Heart left ventricle (tissue), 16 donors: Measurements from ENCODE around the gene TOX2. TPM values are rescaled to one million over a fixed set of nuclear protein-coding genes. Genes with fewer than 3 reads are reported as not detected.
A peak's percentile ranks its signal among the peaks of the same experiment; 100 is the strongest.

ENCODE experiments used
- ATAC-seq, 4 donors: fragments of 200-7000 bp; cut with Tn5 transposase; one replicate each; pipeline ENCODE4 v1.9.1; 2020 to 2022; ENCODE audit warnings: moderate library complexity in 4 of 4, mild to moderate bottlenecking in 3 of 4, moderate number of reproducible peaks in 1 of 4
- DNase-seq, 5 donors: peaks; one replicate each; pipeline ENCODE4 v3.0.0-alpha.2; 2020
- H3K27ac ChIP-seq, 12 donors: fragments of 200-600 bp; sonication (generic) in 4 of 12; one replicate each; pipeline versions ENCODE4 v1.5.0 to v1.8.0; 2016 to 2022; ENCODE audit warnings: mild to moderate bottlenecking in 2 of 12
- H3K27me3 ChIP-seq, 9 donors: fragments of 200-600 bp; sonication (generic) in 2 of 9; one replicate each; pipeline versions ENCODE4 v1.5.1 to v1.8.0; 2016 to 2022; ENCODE audit warnings: mild to moderate bottlenecking in 3 of 9
- H3K36me3 ChIP-seq, 9 donors: fragments of 200-600 bp; sonication (generic) in 2 of 9; one replicate each; pipeline versions ENCODE4 v1.5.0 to v1.8.0; 2018 to 2022; ENCODE audit warnings: mild to moderate bottlenecking in 2 of 9
- H3K4me1 ChIP-seq, 12 donors: fragments of 200-600 bp; sonication (generic) in 4 of 12; one replicate each; pipeline versions ENCODE4 v1.5.0 to v1.8.0; 2016 to 2022; ENCODE audit warnings: mild to moderate bottlenecking in 3 of 12
- H3K4me3 ChIP-seq, 12 donors: fragments of 200-600 bp; sonication (generic) in 4 of 12; one replicate each; pipeline versions ENCODE4 v1.5.0 to v1.8.0; 2017 to 2022; ENCODE audit warnings: mild to moderate bottlenecking in 9 of 12, moderate library complexity in 4 of 12
- H3K9me3 ChIP-seq, 12 donors: fragments of 200-600 bp; sonication (generic) in 4 of 12; one replicate each; pipeline versions ENCODE4 v1.5.0 to v1.8.0; 2016 to 2022; ENCODE audit warnings: mild to moderate bottlenecking in 1 of 12
- POLR2A ChIP-seq, 2 donors: fragments of 450-650 bp; IDR thresholded peaks; one replicate each; pipeline ENCODE4 v1.6.1; 2017; ENCODE audit warnings: antibody characterized with exemption in 2 of 2, mild to moderate bottlenecking in 2 of 2, moderate library complexity in 2 of 2
- WGBS, 4 donors: extraction: QIAGEN DNeasy Blood & Tissue Kit in 2 of 4; methylation state at CpG; one replicate each; pipeline versions ENCODE4 v1.1.5 to v1.1.7; 2013 to 2018; 5-methylcytosine and 5-hydroxymethylcytosine counted together
- intact Hi-C, 10 donors: fragments of 100-400 bp; cut with DNase I; formaldehyde crosslinking; loops; one replicate each; pipeline versions ENCODE4 v1.11.1 to v1.14.2; 2022
- polyA plus RNA-seq, 2 donors: library from polyadenylated mRNA; stranded (reverse); fragments of 200-250 nt; gene quantifications; one replicate each; pipeline ENCODE4 v1.2.3, GENCODE V29; 2013
- total RNA-seq, 9 donors: library from RNA; depleted of rRNA in 2 of 9; stranded (reverse); fragments of >200 nt in 2 of 9; fragmentation: NEBNext Ultra II Directional in 3 of 9; extraction: Animal tissue kit (Norgen Biotek cat#: 25700) in 3 of 9; gene quantifications; one replicate each; pipeline versions ENCODE4 v1.1.0 to v1.2.4, GENCODE V29; 2016 to 2023
- TF ChIP-seq, protein P1 (sequence below), 12 donors: fragments of 200-600 bp; sonication (generic) in 4 of 12; IDR thresholded peaks; one replicate each; pipeline versions ENCODE4 v1.5.0 to v1.8.0; 2018 to 2022; ENCODE audit warnings: antibody characterized with exemption in 12 of 12, mild to moderate bottlenecking in 5 of 12
- donor health status: ischemic (EF 13 %, LVEDD 7.1; RV severe dilation, severe dysfunction).
- donor health status: healthy with polysubstance abuse.
- donor health status: DM: no; HTN: yes; CAD: no.
- donor health status: DM: no; HTN: no; CAD: no.
- donor health status: ischemic (EF 25% LVEDD 6.9; RV normal size, moderate dysfunction).
- donor health status: ischemic (EF 25% LVEDD 5.7; RV mildly dilated, moderate dysfunction).
- donor health status: healthy.
- donor health status: DM: yes; HTN: yes; CAD: no.
- donor health status: ischemic (EF 35%, LVEDD 5.7; RV mildly dilated, moderate dysfunction).
- donor health status: nonischemic (EF 11% LVEDD 7.7; RV severe dilation, severe dysfunction).
- donor health status: DM: yes; HTN: yes; CAD: no.
- donor health status: PGD.
- donor health status: ischemic (EF 29% LVEDD 5.4; RV normal size, mild dysfunction).
- donor health status: nonischemic (EF 23%, LVEDD 6.1; RV moderate dilation, normal function).

TOX2 gene
- total and polyA plus RNA-seq, 11 donors, result 0.53 to 3.0 (median 0.91) TPM

DNA sequence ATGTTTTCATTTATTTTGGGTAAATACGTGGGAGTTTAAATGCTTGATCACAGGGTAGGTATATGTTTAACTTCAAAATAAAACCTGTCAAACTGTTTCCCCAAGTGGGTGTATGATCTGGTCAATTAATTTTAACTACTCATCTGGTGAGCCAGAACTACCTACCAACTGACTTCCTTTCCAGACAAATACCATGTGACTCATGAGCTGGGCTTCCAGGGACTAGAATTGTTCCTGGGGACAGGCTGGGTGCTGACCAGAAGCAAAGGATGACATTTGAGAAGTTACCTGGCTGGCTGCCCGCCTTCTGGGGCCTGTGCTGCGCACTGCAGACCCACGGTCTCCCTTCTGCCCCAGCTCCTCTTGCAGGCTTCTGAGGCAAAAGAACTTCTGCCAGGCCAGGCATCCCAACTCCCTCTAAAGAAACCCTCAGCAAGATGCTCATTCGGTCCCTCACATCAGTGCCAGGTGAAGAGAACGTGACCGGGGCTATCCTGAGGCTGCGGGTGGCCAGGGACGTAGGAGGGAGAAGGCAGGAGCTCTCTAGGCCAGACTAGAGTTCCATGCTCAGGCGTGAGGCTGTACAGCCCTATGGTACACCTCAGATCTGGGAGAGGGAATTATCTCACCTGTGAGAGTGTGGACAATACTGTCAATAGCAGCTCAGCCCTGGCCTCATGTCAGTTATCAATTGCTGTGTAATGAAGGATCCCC is 168.7 kb downstream of the TOX2 start:
- 62 to 72% (median 64%) methylated on average over 6 to 10 of the region's 10 CpGs for WGBS, 4 donors
- intact Hi-C loops, result loop anchor here in 7 of 10 donors (5.0 to 10.0 kb wide), 5 partner anchors 239 to 639 kb away; no protein-coding TSS in a partner anchor
- Histone ChIP-seq H3K9me3 (no peaks in the 10 kb centered on the region), H3K36me3 (no peaks in the 10 kb centered on the region), H3K4me1 (peaks cover 0 to 19% (median 1%) of the 10 kb centered on the region in 12 donors), H3K27me3 (no peaks in the 10 kb centered on the region), H3K27ac (peak overlapping the region in 7 of 12 donors; percentile 10 to 69 (median 44)), H3K4me3 (no peak overlapping the region)
- DNase-seq, result peak; percentile 52 to 84 (median 73)
- ATAC-seq, result peak; percentile 71 to 87 (median 75)
- TF ChIP-seq POLR2A (IDR thresholded peaks at IDR 0.05), result no peak
- TF ChIP-seq, protein P1, sequence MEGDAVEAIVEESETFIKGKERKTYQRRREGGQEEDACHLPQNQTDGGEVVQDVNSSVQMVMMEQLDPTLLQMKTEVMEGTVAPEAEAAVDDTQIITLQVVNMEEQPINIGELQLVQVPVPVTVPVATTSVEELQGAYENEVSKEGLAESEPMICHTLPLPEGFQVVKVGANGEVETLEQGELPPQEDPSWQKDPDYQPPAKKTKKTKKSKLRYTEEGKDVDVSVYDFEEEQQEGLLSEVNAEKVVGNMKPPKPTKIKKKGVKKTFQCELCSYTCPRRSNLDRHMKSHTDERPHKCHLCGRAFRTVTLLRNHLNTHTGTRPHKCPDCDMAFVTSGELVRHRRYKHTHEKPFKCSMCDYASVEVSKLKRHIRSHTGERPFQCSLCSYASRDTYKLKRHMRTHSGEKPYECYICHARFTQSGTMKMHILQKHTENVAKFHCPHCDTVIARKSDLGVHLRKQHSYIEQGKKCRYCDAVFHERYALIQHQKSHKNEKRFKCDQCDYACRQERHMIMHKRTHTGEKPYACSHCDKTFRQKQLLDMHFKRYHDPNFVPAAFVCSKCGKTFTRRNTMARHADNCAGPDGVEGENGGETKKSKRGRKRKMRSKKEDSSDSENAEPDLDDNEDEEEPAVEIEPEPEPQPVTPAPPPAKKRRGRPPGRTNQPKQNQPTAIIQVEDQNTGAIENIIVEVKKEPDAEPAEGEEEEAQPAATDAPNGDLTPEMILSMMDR (IDR thresholded peaks at IDR 0.05), result no peak

DNA sequence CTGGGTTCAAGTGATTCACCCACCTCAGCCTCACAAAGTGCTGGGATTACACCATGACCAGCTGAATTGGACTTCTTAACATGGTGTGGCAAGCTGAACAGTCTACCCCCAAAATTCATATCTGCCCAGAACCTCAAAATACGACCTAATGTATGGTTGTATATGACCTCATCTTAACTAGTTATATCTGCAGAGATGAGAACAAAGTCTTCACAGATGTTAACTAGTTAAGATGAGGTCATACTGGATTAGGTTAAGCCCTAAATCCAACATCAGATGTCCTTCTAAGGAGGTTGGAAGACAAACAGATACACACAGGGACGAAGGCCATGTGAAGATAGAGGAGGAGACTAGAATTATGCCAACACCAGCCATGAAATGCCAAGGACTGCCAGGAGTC is 169.8 kb downstream of the TOX2 start:
- intact Hi-C loops, result loop anchor here in 7 of 10 donors (5.0 to 10.0 kb wide), 5 partner anchors 240 to 640 kb away; no protein-coding TSS in a partner anchor
- no peaks in the 10 kb centered on the region for H3K36me3 ChIP-seq
- peaks cover 0 to 19% (median 1%) of the 10 kb centered on the region in 12 donors for H3K4me1 ChIP-seq
- peaks cover 0 to 7% (median 0%) of the 10 kb centered on the region in 9 donors for H3K27me3 ChIP-seq
- H3K27ac ChIP-seq, result no peak overlapping the region
- no peaks in the 10 kb centered on the region for H3K9me3 ChIP-seq
- WGBS, 4 donors, result 50 to 74% (median 64%) methylated on average over 2 of the region's 2 CpGs
- H3K4me3 ChIP-seq, result no peak overlapping the region
- no peak for ATAC-seq
- TF ChIP-seq, protein P1 (IDR thresholded peaks at IDR 0.05), result no peak
- TF ChIP-seq POLR2A (IDR thresholded peaks at IDR 0.05), result no peak
- DNase-seq, result no peak

DNA sequence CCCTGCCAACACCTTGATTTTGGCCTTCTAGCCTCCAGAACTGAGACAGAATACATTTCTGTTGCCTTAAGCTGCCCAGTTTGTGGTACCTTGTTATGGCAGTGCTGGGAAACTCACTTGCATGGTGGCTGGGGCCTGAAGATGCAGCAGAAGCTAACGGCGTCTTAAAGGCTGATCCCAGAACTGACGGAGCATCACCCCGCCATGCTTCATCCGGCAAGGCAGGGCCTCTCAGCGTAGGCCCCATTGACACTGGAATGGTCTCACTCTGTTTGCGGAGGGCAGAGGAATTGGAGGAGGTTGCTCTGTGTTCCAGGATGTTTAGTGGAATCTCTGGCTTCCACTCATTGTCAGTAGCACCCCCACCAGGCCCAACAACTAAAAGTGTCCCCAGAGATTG is 170.2 kb downstream of the TOX2 start:
- no peaks in the 10 kb centered on the region for H3K36me3 ChIP-seq
- DNase-seq (no peak), ATAC-seq (no peak)
- H3K4me1 ChIP-seq, result peaks cover 0 to 18% (median 1%) of the 10 kb centered on the region in 12 donors
- 92 to 97% (median 95%) methylated on average over 6 to 7 of the region's 7 CpGs for WGBS, 4 donors
- H3K9me3 ChIP-seq, result no peaks in the 10 kb centered on the region
- intact Hi-C loops, result loop anchor here in 7 of 10 donors (5.0 to 10.0 kb wide), 5 partner anchors 240 to 640 kb away; no protein-coding TSS in a partner anchor
- TF ChIP-seq POLR2A (IDR thresholded peaks at IDR 0.05), result no peak
- TF ChIP-seq, protein P1 (IDR thresholded peaks at IDR 0.05), result no peak
- peaks cover 0 to 7% (median 0%) of the 10 kb centered on the region in 9 donors for H3K27me3 ChIP-seq
- H3K4me3 ChIP-seq, result no peak overlapping the region
- no peak overlapping the region for H3K27ac ChIP-seq

DNA sequence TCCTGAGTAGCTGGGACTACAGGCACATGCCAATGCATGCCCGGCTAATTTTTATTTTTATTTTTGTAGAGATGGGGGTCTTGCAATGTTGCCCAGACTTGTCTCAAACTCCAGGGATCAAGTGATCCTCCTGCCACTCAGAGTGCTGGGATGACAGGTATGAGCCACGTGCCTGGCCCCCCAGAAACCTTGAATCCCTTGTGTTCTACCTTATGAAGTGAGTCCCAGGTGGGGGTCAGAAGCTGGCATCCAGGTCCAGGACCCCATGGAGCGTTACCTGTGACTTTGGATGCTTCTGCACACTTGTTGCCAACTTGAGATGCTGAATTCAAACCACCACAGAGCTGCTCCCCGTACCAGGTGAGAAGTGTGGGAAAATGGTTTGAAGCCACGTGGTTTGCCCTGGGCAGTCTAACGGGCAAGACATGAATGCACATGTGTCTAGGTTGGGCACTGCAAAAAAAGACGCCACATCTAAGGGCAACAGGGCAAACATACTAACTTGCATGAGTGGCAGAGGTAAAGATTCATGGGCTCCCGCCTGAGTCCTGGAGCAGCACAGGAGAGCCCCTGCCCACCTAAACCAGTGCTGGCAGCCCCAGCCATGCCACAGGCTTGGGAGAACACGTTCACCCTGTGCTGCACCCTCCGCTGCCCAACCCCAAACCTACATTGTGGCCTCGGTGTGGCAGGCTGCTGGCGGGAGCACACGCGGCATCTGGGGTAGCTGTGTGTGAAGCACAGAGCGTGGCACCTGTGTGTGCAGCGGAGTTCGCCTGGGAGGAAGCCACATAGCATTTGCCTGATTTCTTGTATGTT is 171.2 kb downstream of the TOX2 start:
- intact Hi-C loops, result loop anchor here in 4 of 10 donors (5.0 to 10.0 kb wide), 3 partner anchors 241 to 641 kb away; no protein-coding TSS in a partner anchor

More for the DNA sequence above, 171.2 kb downstream of the TOX2 start:
- whole genome bisulfite sequencing, 4 donors, result 73 to 85% (median 79%) methylated on average over 16 to 17 of the region's 17 CpGs
- TF ChIP-seq POLR2A (IDR thresholded peaks at IDR 0.05), result no peak
- TF ChIP-seq, protein P1 (IDR thresholded peaks at IDR 0.05), result no peak
- Histone ChIP-seq H3K9me3 (no peaks in the 10 kb centered on the region), H3K27ac (no peak overlapping the region), H3K4me1 (peaks cover 0 to 12% (median 0%) of the 10 kb centered on the region in 12 donors), H3K36me3 (no peaks in the 10 kb centered on the region), H3K27me3 (peaks cover 0 to 7% (median 0%) of the 10 kb centered on the region in 9 donors), H3K4me3 (no peak overlapping the region)
- ATAC-seq (no peak), DNase-seq (no peak)
